Fibroblast of skin of back (primary cell): ENCODE measurements around the gene CD244. TPM values are rescaled to one million over a fixed set of nuclear protein-coding genes. Genes with fewer than 3 reads are reported as not detected.
"Not testable (repeated sequence)": the region's sequence is repeated elsewhere in the genome, so short reads cannot be mapped to it uniquely, and the experiment has no call there.

Source experiments
- DNase-seq: peaks from one replicate; pipeline ENCODE4 v3.0.0-alpha.2; 2013
- polyA plus RNA-seq, 2 experiments: library from polyadenylated mRNA; unstranded; fragments of 120-200 nt; gene quantifications; one replicate each; pipeline ENCODE4 v1.2.1, GENCODE V29; 2013; ENCODE audit not compliant: insufficient read length in 2 of 2

The CD244 gene, protein sequence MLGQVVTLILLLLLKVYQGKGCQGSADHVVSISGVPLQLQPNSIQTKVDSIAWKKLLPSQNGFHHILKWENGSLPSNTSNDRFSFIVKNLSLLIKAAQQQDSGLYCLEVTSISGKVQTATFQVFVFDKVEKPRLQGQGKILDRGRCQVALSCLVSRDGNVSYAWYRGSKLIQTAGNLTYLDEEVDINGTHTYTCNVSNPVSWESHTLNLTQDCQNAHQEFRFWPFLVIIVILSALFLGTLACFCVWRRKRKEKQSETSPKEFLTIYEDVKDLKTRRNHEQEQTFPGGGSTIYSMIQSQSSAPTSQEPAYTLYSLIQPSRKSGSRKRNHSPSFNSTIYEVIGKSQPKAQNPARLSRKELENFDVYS
- polyA plus RNA-seq (2013, experiment 1 of 2; ENCODE audit: insufficient read length), result not detected
- not detected for polyA plus RNA-seq (2013, experiment 2 of 2; ENCODE audit: insufficient read length)

DNA sequence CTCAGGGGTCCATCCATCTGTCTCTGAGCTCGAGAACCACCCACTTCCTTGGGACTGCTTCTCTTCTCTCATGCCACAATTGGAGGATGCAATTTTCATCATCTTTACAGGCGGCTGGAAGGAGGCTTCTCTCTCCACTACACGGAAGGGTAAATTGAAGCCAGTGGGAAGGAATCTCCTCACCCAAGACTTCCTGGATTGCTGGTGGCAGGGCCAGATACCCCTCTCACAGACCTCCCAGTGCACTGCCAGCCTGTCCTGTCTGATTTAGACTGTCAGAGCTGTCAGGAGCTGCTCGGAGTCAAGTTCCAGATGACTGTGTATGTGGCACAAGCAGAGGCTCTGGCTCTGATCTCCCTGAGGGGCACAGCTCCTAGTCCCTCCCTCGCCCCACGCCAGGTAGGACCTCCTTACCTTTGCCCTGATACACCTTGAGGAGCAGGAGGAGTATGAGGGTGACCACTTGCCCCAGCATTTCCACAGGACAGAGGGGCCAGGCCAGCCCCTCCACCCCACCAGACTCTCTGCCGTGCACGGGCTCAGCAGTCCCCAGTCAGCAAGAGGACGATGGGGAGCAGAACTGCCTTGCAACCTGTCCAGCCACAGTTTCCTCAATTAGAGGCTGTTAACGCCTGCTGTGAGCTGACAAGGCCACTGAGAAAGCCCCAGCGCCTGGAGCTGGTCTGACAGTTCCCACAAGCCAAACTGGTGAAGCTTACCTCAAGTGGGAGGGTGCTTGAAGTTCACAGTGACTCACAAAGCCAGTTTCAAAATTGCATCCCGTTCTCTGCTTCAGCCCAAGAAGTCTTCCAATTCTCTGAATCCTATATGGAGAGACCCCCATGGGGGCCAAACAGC, at the start of gene CD244:
Gene CD244, minus strand, starts transcription at position 685 of the 858 bp plus-strand sequence. Its CDS starts 210 bp downstream, at position 475.
- DNase-seq, result no peak

DNA sequence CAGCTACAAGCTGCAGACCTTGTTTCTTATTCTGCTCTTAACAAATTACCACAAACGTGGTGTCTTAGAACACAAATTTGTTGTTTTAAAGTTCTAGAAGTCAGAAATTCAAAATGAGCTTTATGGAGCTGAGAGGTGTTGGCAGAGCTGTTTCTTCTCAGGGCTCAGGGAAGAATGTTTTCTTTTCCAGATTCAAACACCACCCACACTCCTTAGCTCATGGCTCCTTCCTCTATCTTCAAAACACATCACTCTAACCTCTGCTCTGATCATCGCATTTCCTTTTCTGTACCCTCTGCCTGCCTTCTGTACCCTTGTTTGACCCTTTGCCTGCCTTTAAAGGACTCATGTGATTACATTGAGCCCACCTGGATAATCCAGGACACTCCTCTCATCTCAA, 49.2 kb upstream of the CD244 start:
- DNase-seq, result no peak

DNA sequence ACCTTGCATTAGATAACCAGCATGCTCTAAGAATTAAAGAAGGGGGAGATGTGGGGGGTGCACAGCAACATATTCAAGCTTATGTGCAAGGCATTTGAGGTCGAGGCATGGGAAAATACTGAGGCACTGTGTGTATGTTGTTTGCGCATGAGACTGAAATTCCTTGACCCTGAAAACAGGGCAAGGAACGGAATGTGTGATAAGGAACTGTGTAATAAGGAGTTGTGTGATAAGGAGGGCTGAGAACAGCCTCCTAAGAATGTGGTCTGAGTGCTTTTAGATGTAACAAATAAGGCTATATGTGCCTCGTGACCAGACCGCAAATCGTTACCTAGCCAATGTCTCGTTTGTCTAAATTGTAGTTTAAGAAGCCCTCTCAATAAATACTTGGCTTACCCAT, 48.8 kb upstream of the CD244 start:
- no peak for DNase-seq

DNA sequence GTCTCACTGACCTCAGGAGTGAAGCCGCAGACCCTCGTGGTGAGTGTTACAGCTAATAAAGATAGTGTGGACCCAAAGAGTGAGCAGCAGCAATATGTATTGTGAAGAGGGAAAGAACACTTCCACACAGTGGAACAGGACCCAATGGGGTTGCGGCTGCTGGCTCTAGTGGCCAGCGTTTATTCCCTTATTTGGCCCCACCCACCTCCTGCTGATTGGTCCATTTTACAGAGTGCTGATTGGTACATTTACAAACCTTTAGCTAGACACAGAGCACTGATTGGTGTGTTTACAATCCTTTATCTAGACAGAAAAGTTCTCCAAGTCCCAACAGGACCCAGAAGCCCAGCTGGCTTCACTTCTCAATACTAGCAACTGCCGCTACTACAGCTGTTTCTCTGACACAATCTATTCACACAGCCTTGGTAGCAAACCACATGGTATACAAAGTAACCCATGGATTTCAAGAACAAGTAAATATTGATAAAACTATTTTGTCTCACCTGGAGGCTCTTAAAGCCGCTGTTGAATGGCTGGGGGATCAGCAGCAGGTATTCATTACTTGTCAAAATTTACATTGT, 47.6 kb upstream of the CD244 start:
- no peak for DNase-seq

DNA sequence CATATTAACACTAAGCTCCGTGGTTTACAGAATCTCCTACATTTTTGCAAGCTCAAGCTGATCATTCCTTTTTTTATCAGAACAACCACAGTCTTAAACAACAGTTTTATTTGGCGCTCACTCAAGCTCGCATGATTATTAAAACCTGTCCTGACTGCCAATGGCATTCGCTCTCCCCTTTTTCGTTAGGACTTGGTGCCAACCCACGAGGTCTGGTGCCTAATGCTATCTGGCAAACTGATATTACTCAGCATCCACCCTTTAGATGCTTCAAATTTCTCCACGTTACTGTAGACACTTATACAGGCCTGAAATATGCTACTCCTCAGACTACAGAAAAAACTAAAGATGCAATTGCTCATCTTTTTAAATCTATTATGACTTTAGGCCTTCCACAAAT, 45.3 kb upstream of the CD244 start:
- no peak for DNase-seq

DNA sequence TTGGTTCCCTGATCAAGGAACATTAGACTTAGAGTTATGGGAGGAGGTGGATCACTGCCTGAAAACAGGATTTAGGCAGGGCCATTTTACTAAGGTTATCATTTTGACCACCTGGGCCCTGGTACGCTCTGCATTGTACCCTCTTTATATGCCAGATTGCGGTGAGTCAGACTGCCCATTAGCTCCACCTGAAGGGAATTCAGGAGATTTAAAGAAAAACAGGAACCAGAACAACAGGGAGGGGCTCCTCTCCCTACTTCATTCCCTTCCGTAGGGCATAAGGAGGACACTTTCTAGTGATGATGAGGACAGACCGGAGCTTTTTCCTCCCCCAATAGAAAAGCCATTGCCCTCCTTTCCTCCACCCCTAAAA, 42.9 kb upstream of the CD244 start:
- DNase-seq, result no peak

DNA sequence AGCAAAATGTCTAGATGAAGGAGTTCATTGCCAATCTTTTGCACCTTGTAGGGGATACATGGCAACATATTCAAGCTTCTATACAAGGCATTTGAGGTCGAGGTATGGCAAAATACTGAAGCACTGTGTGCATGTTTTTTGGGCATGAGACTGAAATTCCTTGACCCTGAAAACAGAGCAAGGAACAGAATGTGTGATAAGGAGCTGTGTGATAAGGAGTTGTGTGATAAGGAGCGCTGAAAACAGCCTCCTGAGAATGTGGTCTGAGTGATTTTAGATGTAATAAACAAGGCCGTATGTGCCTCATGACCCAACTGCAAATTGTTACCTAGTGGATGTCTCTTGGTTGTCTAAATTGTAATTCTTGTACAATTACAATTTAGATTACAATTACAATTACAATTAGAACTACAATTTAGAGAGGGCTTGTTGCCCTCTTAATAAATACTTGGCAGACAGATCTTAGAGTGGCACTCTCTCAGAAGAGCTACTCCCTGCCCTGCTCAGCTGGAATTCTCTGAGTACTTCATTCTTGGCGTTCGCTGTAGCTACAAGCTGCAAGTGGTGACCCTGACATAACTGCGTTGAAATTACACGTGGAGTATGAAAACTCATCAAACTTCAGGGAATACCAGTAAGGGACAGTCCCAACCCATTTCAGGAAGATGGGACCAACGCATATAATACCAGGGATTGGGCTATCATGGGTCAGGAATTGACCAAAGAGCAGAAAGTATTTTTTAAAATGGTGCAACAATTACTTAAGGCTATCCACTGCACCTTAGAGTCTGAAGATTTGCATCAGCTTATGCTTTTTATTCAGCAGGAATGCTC, 42.3 kb upstream of the CD244 start:
- no peak for DNase-seq

DNA sequence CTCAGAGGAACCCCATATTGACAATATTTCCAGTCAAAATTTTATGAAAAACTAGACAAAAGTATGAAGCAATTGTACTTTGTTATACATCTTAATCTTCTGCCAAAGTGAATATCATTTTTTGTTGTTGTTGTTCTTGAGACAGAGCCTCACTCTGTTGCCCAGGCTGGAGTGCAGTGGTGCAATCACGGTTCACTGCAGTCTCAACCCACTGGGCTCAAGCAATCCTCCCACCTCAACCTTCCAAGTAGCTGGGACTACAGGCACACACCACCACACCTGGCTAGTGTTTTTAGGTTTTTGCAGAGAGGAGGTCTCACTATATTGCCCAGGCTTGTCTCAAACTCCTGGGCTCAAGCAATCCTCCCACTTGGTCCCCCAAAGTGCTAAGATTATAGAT, 39.6 kb upstream of the CD244 start:
- DNase-seq, result not testable (repeated sequence)

DNA sequence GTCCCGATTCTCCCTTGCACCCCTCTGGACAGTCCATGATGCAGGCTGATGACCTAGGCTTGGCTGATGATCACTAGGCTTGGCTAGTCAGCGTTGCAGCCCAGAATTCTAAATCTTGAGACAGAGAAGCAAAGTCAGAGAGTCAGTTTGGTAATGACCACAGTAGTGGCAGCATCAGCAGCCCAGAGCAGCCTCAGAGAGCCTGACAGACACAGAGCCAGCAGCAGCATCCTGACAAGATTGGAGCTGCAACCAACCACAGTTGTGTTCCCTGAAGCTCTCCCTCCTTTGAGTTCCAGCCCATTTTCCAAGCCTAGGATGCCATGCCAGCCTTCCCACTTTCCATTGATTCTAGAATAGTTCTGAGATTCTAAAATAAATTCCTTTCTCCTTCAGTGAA, 39.1 kb upstream of the CD244 start:
- no peak for DNase-seq

DNA sequence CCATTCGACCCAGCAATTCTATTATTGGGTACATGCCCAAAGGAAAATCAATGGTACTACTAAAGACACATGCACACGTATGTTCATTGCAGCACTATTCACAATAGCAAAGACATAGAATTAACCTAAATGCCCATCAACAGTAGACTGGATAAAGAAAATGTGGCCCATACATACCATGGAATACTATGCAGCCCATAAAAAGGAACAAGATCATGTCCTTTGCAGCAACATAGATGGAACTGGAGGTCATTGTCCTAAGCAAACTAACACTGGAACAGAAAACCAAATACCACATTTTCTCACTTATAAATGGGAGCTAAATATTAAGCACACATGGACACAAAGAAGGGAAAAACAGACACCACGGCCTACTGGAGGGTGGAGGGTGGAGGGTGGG, 38.0 kb upstream of the CD244 start:
- DNase-seq, result not testable (repeated sequence)

DNA sequence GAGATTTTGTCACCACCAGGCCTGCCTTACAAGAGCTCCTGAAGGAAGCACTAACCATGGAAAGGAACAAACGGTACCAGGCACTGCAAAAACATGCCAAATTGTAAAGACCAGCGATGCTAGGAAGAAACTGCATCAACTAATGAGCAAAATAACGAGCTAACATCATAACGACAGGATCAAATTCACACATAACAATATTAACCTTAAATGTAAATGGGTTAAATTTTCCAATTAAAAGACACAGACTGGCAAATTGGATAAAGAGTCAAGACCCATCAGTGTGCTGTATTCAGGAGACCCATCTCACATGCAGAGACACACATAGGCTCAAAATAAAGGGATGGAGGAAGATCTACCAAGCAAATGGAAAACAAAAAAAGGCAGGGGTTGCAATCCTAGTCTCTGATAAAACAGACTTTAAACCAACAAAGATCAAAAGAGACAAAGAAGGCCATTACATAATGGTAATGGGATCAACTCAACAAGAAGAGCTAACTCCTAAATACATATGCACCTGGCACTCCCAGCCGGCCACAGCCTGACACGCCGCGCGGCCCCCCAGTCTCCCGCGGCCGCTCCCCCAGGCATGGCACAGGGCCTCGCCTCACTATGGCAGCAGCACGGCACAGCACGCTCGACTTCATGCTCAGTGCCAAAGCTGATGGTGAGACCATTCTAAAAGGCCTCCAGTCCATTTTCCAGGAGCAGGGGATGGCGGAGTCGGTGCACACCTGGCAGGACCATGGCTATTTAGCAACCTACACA, 31.9 kb upstream of the CD244 start:
- DNase-seq, result not testable (repeated sequence)

DNA sequence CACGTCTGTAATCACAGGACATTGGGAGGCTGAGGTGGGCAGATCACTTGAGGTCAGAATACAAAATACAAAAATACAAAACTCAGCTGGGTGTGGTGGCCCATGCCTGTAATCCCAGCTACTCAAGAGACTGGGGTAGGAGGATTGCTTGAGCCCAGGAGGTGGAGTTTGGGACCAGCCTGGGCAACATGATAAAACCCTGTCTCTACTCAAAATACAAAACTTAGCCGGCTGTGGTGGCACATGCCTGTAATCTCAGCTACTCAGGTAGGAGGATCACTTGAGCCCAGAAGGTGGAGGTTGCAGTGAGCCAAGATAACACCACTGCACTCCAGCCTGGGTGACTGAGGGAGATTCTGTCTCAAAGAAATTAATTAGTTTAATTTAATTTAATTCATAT, 28.8 kb upstream of the CD244 start:
- DNase-seq, result no peak

DNA sequence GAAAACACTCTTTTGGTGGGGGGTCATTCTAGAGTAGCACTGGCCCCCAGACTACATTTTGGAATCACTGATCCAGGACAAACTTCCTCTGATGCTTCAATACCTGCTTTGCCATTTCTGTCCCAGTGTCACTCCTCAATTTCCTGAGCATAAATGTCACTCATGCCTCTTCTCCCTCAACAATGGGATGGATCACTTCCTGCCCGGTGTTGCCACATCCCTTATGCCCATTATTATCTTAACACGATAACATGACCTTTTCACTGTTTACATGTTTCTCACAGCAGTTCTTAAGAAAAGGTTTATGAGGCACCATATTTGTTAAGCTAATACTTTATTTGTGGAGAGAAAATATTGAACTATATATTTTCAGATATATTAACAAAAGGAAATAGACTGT, 26.2 kb upstream of the CD244 start:
- DNase-seq, result no peak

DNA sequence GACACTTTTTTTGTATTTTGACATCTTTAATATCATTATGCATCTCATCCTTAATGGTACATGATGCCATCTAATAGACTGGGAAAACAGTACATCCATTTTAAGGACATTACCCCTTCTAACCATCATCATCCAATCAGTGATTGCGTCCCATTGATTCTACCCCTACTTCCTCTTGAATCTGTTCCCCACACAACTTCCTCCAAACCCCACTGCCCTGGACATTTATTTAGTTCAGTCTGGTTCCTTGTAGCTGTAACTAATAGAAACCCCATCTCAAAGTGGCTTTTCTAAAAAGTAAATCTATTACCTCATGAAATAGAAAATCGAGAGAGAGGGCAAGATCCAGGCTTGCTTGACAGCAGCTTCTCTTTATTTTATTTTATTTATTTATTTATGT, 24.4 kb upstream of the CD244 start:
- DNase-seq, result no peak

DNA sequence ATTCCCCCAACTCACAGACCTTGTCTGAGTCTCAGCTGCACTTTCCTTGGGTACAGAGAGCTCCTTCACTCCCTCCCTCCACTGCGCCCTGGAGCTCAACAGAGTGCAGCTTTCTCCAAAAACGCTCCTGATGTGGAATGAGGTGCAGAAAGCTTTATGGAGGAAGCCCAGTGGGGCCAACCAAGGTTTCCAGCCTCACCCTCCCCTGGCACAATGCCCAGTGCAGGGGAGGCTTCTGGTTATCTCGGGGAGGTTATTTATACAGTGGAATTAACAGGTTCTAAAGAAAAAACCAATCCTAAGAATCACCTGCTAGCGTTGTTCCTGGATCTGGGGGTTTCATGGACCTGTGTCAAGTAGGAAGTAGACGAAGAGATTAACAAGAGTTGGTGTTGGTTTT, 22.4 kb upstream of the CD244 start, which contains the start of gene ITLN1:
Gene ITLN1, minus strand, starts transcription at position 139 of the 400 bp plus-strand sequence. CDS start 303 bp downstream, outside the sequence.
- no peak for DNase-seq

DNA sequence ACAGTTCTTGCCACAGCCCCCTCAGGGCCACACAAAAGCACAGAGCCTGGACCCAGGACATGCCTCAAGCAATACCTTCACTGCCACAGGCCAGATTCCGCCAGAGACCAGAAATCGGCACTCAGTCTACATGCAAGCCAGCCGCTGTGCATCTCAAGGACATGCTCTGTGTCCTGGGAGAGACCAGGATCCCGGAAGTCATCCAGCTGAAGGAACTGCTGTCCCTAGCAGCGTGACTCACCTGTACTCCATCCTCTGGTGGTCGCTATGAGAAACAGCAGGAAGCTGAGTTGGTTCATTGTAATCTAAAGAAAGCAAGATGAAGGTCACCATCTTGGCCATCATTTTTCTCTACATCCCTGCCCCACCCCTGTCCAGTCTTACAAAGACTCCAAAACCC, 21.9 kb upstream of the CD244 start:
- DNase-seq, result no peak

DNA sequence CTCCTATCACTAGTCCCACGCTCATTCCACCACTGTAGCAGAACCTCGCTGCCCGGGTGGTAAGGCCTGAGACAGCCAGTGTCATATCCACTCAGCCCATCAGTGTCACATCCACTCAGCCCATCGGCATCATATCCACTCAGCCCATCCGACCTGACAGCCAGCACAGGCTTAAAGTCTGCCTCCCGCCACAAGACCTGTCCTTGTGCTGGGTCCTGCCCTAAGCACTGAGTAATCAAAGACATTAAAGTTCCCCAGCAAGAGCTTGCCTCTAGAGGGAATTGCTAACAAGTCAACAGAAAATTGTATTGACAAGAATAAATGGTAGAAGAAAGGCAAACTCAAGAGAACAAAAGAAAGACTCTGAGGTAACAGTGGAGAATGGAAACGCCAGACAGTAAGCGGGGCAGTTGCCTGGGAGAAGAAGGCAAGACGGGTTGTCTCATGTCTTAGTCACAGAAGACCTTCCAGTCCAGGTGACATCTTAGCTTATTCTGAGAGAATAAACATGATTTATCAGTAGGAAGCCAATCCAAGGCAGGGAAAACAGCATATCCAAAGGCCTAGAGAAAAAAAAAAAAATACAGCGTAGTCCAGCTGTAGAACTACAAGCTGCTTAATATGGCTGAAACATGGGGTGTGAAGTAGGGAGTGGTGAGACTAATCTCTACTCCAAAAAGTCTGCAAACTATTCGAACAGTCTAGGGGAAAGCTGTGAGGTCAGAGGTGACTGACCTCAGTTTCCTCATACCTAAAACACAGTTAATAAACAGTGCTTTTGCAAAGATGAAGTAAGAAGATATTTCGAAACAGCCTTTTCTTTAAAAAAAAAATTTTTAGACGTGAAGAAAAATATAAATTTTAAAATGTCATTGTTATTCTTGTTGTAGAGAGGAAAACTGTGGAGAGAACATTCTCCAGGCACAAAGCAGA, 21.2 kb upstream of the CD244 start:
- DNase-seq, result no peak

DNA sequence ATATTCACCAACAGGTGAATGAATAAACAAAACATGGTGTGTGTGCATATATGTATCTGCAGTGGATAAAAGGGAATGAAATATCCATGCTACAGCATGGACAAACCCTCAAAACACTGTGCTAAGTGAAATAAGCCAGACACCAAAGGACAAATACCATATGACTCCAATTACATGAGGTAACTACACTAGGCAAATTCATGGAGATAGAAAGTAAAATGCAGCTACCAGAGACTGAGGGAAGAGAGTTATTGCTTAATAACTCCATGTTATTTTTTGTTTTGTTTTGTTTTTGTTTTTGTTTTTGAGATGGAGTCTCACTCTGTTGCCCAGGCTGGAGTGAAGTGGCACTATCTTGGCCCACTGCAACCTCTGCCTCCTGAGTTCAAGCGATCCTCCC, 19.9 kb upstream of the CD244 start:
- no peak for DNase-seq

DNA sequence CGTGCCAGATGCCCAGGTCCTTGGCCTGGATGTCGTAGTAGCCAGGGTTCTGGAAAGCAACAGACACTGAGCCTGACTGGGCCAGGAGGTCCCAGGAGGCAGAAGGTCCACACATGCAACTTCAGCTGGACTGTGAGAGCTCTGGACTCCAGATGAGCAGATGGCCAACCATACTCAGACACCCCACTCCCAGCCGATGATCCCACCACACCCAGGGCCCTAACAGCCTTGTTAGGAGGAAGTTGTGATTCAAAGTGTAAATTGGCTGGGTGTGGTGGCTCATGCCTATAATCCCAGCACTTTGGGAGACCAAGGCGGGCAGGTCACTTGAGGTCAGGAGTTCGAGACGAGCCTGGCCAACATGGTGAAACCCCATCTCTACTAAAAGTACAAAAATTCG, 18.6 kb upstream of the CD244 start:
- DNase-seq, result not testable (repeated sequence)

DNA sequence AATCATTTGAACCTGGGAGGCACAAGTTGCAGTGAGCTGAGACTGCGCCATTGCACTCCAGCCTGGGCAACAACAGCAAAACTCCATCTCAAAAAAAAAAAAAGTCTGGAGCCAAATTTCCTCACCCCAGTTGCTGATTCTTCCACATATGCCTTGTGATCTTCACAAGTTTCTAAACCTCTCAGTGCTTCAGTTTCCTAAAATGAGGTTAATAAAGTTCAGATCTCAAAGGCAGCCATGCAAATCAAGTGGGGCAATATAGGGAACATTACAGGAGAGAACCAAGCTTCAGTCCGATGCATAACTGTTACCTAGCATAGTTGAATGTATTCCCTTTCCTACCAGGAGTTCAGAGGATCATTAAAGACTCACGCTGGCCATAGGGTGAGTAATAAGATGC, 17.5 kb upstream of the CD244 start:
- no peak for DNase-seq
